Bronchial epithelial cell (primary cell): Measurements from ENCODE around the gene AGBL3. TPM values are rescaled to one million over a fixed set of nuclear protein-coding genes. Genes with fewer than 3 reads are reported as not detected.

Experiments used
- DNase-seq: peaks from one replicate; pipeline ENCODE4 v3.0.0-alpha.2; 2010; ENCODE audit warnings: low read depth
- FAIRE-seq: peaks from 2 replicates; lab custom pipeline; 2011; peaks lifted over from hg19 to GRCh38; lab: Jason Lieb, UNC
- H3K27me3 ChIP-seq: 2 replicates; pipeline ENCODE4 v1.5.1; 2011; ENCODE audit warnings: low read length; ENCODE audit not compliant: control insufficient read depth, insufficient read depth
- H3K36me3 ChIP-seq: 2 replicates; pipeline ENCODE4 v1.5.1; 2011; ENCODE audit warnings: low read length; ENCODE audit not compliant: control insufficient read depth, insufficient read depth
- H3K4me3 ChIP-seq: 2 replicates; pipeline ENCODE4 v1.5.1; 2011; ENCODE audit warnings: mild to moderate bottlenecking, low read depth, low read length, control low read depth
- CTCF ChIP-seq: IDR thresholded peaks from 2 replicates; pipeline ENCODE4 v1.5.1; 2011; ENCODE audit warnings: mild to moderate bottlenecking, moderate library complexity, low read length, control low read depth, inconsistent platforms; ENCODE audit not compliant: insufficient read depth, severe bottlenecking
- total RNA-seq: library from RNA; depleted of rRNA; stranded (reverse); fragments of >200 nt; gene quantifications from 2 replicates; pipeline ENCODE4 v1.2.1, GENCODE V29; 2014

Gene AGBL3
- total RNA-seq, 1 donor from 2014 or later, result 1.8 TPM

GRCh38 chr7:134941185-134941900 lies 45.0 kb upstream of the AGBL3 start:
- Histone ChIP-seq H3K36me3 (no peaks in the 10 kb centered on the region), H3K27me3 (no peaks in the 10 kb centered on the region), H3K4me3 (no peak overlapping the region)
- TF ChIP-seq CTCF, result no peak
- FAIRE-seq (no peak), DNase-seq (peak; percentile 92)

- H3K27me3 ChIP-seq, result no peaks in the 10 kb centered on the region
- H3K4me3 ChIP-seq, result no peak overlapping the region
- DNase-seq (no peak), FAIRE-seq (no peak)
- no peak for TF ChIP-seq CTCF
- peaks cover 2% of the 10 kb centered on the region for H3K36me3 ChIP-seq
Observed at GRCh38 chr7:134941952-134942351, 44.4 kb upstream of the AGBL3 start.

- Histone ChIP-seq H3K4me3 (no peak overlapping the region), H3K36me3 (peaks cover 3% of the 10 kb centered on the region), H3K27me3 (no peaks in the 10 kb centered on the region)
- no peak for FAIRE-seq
- no peak for TF ChIP-seq CTCF
- no peak for DNase-seq
Observed at GRCh38 chr7:134942690-134943466, 43.4 kb upstream of the AGBL3 start.

- DNase-seq (peak; percentile 37), FAIRE-seq (no peak)
- peaks cover 3% of the 10 kb centered on the region for H3K36me3 ChIP-seq
- no peaks in the 10 kb centered on the region for H3K27me3 ChIP-seq
- peak; percentile 26 for TF ChIP-seq CTCF
- no peak overlapping the region for H3K4me3 ChIP-seq
Observed at GRCh38 chr7:134943785-134944400, 42.4 kb upstream of the AGBL3 start.

GRCh38 chr7:134945691-134946090 lies 40.6 kb upstream of the AGBL3 start:
- H3K4me3 ChIP-seq, result no peak overlapping the region
- FAIRE-seq (no peak), DNase-seq (no peak)
- no peaks in the 10 kb centered on the region for H3K27me3 ChIP-seq
- no peak for TF ChIP-seq CTCF
- peaks cover 10% of the 10 kb centered on the region for H3K36me3 ChIP-seq
